GM12891 (cell line): ENCODE results near the gene IFT88. TPM values are rescaled to one million over a fixed set of nuclear protein-coding genes. Genes with fewer than 3 reads are reported as not detected.

Source experiments
- DNase-seq: peaks from one replicate; pipeline ENCODE4 v3.0.0; 2011; ENCODE audit warnings: low spot score; ENCODE audit not compliant: insufficient read length
- FAIRE-seq: peaks from 2 replicates; lab custom pipeline; 2011; peaks lifted over from hg19 to GRCh38; lab: Jason Lieb, UNC
- PAX5 ChIP-seq: IDR thresholded peaks from 2 replicates; pipeline ENCODE4 v1.6.1; 2011; ENCODE audit warnings: low read length, moderate library complexity, mild to moderate bottlenecking; ENCODE audit not compliant: insufficient read depth, severe bottlenecking
- POLR2A ChIP-seq: IDR thresholded peaks from 2 replicates; pipeline ENCODE4 v1.6.1; 2011; ENCODE audit warnings: low read depth, low read length, control low read depth
- POLR2AphosphoS5 ChIP-seq: IDR thresholded peaks from 2 replicates; pipeline ENCODE4 v1.6.1; 2011; ENCODE audit warnings: low read depth, low read length, control low read depth
- POU2F2 ChIP-seq: IDR thresholded peaks from 2 replicates; pipeline ENCODE4 v1.6.1; 2011; ENCODE audit warnings: low read depth, mild to moderate bottlenecking, control low read depth, low read length, moderate library complexity
- SPI1 ChIP-seq: IDR thresholded peaks from 2 replicates; pipeline ENCODE4 v1.6.1; 2011; ENCODE audit warnings: low read depth, low read length, control low read depth
- TAF1 ChIP-seq: IDR thresholded peaks from 2 replicates; pipeline ENCODE4 v1.6.1; 2011; ENCODE audit warnings: low read depth, low read length, control low read depth
- polyA plus RNA-seq: library from polyadenylated mRNA; unstranded; fragments of >200 nt; gene quantifications from one replicate; pipeline ENCODE4 v1.2.1, GENCODE V29; 2012; ENCODE audit warnings: low read depth, missing spikeins, inconsistent platforms; ENCODE audit not compliant: missing spikeins

IFT88 gene, protein sequence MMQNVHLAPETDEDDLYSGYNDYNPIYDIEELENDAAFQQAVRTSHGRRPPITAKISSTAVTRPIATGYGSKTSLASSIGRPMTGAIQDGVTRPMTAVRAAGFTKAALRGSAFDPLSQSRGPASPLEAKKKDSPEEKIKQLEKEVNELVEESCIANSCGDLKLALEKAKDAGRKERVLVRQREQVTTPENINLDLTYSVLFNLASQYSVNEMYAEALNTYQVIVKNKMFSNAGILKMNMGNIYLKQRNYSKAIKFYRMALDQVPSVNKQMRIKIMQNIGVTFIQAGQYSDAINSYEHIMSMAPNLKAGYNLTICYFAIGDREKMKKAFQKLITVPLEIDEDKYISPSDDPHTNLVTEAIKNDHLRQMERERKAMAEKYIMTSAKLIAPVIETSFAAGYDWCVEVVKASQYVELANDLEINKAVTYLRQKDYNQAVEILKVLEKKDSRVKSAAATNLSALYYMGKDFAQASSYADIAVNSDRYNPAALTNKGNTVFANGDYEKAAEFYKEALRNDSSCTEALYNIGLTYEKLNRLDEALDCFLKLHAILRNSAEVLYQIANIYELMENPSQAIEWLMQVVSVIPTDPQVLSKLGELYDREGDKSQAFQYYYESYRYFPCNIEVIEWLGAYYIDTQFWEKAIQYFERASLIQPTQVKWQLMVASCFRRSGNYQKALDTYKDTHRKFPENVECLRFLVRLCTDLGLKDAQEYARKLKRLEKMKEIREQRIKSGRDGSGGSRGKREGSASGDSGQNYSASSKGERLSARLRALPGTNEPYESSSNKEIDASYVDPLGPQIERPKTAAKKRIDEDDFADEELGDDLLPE
- 4.4 TPM for polyA plus RNA-seq

DNA sequence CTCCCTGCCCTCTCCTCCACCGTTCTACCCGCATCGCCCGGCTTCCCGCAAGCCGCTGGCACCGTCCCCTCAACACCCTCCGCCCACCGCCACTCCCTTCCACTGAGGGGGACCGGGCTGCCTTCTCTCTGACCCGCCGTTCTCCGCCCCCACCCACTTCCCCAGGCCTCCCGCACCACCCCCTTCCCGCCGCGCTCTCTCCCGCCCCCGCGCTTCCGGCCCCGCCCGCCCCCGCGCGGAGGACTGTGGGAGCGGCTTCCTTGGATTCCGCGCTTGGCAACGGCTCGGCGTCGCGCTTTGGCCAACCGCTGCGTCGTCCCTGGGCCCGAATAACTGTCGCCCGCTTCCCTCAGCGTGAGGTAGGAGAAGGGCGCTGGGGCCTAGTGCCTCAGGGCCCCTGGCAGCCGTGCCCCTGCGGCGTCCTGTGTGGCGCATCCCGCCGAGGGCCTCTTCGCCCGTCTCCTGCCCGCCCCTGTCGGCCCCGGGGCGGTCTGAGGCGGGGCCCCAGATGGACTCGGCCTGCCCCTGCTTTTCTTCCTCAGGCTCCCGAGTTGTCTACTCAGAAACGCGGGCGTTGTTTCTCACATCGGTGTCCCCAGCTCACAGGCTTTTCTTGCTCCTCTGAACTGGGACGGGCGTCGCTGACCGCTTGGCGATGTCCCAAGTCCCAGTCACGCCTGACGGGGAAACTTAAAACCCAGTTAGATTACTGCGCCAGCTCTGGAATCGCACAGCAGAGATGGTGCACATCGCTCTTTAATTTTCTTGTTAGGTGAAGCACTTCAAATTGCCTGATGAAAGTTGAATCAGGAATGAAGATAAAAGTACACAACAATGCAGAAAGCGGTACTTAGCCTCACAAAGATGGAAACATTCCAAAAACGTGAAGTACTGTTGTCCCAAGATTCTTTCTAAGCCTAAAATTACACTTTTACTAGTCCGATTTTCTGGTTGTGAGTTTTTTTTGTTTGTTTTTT is at the start of gene IFT88:
Gene IFT88 (plus strand): TSS at position 260 of the 977 bp plus-strand sequence. CDS start 7,229 bp downstream, outside the sequence.
- TF ChIP-seq SPI1 (no peak), POU2F2 (no peak), POLR2A (peak; percentile 49; the same call in 1 of the 2 replicates), PAX5 (no peak), TAF1 (peak; percentile 37; the same call in 1 of the 2 replicates), POLR2AphosphoS5 (peak; percentile 66)
- DNase-seq (peak; percentile 81), FAIRE-seq (peak; percentile 94)

- no peak for DNase-seq
- TF ChIP-seq POLR2A (no peak), TAF1 (no peak), POLR2AphosphoS5 (no peak), PAX5 (no peak), SPI1 (no peak), POU2F2 (no peak)
Observed at GRCh38 chr13:20518660-20519100, 48.3 kb upstream of the IFT88 start.

DNA sequence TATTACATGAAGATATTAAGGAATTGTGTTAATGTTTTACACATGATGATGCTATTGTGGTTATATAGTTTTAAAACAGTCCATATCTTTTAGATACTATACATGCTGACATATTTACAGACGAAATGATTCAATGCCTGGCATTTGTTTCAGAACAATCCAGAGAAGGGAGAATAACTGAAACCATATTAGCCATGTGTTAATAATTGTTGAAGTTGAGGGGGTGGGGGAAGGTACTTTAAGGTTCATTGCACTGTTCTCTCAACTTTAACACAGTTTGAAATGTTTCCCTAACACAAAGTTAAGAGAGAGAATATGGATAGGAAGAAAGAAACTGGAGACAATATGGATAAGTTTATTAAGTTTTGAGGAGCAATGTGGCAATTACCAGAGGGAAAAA is 47.1 kb upstream of the IFT88 start:
- no peak for FAIRE-seq
- TF ChIP-seq TAF1 (no peak), POU2F2 (no peak), POLR2AphosphoS5 (no peak), SPI1 (no peak), PAX5 (no peak), POLR2A (no peak)

More at GRCh38 chr13:20518660-20519100, 48.3 kb upstream of the IFT88 start:
- FAIRE-seq: no peak

DNA sequence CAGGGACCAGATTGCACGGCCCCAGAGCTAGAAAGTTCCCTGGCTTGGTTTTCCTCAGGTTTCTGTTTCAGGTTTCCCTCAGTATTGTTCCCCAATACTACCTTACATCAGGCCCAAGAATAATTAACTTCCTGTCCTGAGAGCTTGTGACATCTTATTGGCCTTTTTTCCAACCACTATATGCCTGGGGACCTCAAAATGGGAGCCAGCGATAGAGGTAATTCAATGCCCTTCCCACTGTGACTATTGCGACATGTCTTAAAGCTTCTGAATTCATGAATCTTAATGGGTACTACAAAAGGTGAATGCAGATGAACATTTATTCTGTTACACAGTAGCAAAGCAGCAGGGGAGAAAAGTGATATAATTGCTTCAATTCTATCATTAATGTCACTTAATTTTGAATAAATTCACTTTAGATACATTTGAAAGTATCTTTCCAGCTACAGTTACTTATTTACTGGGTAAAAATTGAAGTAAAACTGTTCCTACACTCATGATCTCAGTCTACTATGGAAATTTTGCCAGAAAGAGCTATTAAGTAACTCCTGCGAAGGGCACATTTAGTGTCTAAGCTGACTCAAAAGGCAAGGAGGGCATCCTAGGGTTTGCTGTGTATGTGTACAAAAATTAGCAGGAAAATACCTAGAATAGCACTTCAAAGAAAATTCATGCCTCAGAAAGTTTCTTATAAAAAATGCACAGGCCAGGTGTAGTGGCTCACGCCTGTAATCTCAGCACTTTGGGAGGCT is 45.4 kb upstream of the IFT88 start:
- DNase-seq: no peak
- FAIRE-seq: no peak
- no peak for TF ChIP-seq POLR2A
- TF ChIP-seq PAX5: no peak
- TF ChIP-seq POU2F2: no peak

More for the DNA sequence above, 47.1 kb upstream of the IFT88 start:
- no peak for DNase-seq

DNA sequence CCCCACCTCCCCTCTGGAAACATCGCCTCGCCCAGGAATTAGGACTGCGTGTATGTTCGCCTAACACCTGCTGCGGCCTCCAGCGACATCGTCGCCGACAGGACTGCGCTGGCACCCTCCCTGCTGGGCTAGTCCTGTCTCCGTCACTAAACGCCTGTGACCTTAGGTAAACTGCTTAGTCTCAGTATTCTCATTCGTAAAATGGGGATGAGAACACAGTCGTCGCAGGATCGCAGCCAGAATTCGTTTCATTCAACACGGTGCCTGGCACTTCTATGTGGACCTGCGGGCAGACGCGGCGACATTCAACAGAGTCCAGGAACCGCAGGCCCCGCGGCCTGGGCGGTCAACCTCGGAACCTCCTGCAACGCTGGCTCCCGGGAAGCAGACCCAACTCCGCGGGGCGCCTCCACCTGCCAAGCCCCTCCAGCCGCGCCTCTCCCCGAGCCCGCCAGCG is 41.8 kb upstream of the IFT88 start:
- FAIRE-seq (no peak), DNase-seq (no peak)
- no peak for TF ChIP-seq POU2F2
- TF ChIP-seq POLR2A: no peak
- TF ChIP-seq SPI1: no peak
- TF ChIP-seq PAX5: no peak
- TF ChIP-seq TAF1: no peak

DNA sequence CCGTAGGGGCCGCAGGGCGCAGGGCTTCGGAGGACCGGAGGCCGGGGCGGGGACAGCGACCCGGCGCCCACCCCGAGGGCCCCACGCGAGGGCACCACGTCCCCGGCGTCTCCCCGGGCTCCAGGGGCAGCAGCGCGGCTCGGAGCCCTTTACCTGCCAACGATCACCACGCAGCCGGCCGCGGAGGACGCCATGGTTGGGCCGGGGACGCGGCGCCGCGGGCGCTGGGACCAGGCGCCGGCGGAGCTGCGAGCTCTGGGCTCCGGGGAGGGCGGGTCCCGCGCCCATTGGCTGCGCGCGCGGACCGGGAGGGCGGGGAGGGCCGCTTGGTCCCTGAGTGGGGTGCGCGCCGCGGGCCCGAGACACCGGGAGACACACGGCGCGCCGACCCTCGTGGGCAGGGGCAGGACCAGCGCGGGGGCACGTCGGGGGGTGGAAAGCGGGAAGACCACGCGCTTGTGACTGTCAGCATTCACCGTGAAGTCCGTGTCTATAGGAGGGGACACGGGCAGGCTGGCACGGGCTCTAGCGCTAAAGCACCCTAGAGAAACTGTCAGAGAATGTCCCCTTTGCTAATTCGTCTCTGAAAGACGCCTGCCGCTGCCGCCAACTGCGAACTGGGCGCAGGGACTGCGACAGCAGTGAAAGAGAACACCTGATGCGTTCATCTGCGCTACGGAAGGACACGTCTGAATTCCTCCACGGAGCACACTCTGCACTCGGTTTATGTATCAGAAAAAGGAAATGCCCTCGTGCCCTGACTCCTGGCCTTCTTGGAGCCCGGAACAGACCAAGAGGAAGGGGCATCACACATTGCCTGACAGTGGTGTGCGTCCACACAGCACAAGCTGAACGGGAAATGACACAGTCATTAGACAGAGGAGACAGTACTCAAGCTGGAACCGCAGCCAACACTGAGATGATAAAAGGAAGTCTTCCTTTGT is 41.1 kb upstream of the IFT88 start, which contains the start of gene CRYL1:
Gene CRYL1 (minus strand): TSS at position 257 of the 944 bp plus-strand sequence. CDS start 63 bp downstream, at position 194.
- DNase-seq (peak; percentile 57), FAIRE-seq (peak; percentile 93)
- peak; percentile 27; the same call in 1 of the 2 replicates for TF ChIP-seq POLR2AphosphoS5
- TF ChIP-seq PAX5: no peak
- TF ChIP-seq POU2F2: 0 out of 2 replicates have a peak, but pooled peaks have one; percentile 44
- TF ChIP-seq POLR2A: peak; percentile 73
- TF ChIP-seq SPI1: peak; percentile 35; the same call in 1 of the 2 replicates
- peak; percentile 30; the same call in 1 of the 2 replicates for TF ChIP-seq TAF1

GRCh38 chr13:20526664-20527063 is 40.3 kb upstream of the IFT88 start:
- FAIRE-seq (peak; percentile 45), DNase-seq (no peak)
- TF ChIP-seq POLR2A (no peak), TAF1 (no peak), SPI1 (no peak), POLR2AphosphoS5 (no peak), POU2F2 (no peak), PAX5 (no peak)
